HepG2 (cell line): ENCODE measurements around the gene GLIPR1L2.

Experiments used
- EZH2 ChIP-seq: conservative IDR thresholded peaks from 2 replicates; pipeline ENCODE4 v1.6.1; 2012; ENCODE audit warnings: mild to moderate bottlenecking, low read depth, low read length, moderate library complexity
- FOSL1 ChIP-seq: sonication (generic); formaldehyde crosslinking; IDR thresholded peaks from 2 replicates; pipeline ENCODE4 v1.9.0; 2021; ENCODE audit warnings: missing genetic modification reagents, borderline replicate concordance
- GABPA ChIP-seq, 2 experiments: IDR thresholded peaks; 2 replicates each; pipeline ENCODE4 v1.6.1; 2011 to 2016; ENCODE audit warnings: low read depth in 2 of 2, low read length in 1 of 2, missing biosample characterization in 1 of 2, missing genetic modification characterization in 1 of 2
- HCFC1 ChIP-seq: fragments of 150-350 bp; IDR thresholded peaks from 2 replicates; pipeline ENCODE4 v1.6.1; 2014; ENCODE audit warnings: low read depth, low read length
- MTA1 ChIP-seq: sonication (generic); formaldehyde crosslinking; IDR thresholded peaks from 2 replicates; pipeline ENCODE4 v1.4.0; 2020; ENCODE audit warnings: missing genetic modification reagents, mild to moderate bottlenecking, borderline replicate concordance
- MXD4 ChIP-seq: IDR thresholded peaks from 2 replicates; pipeline ENCODE4 v1.6.1; 2016; ENCODE audit warnings: mild to moderate bottlenecking, missing biosample characterization, missing genetic modification reagents
- POLR2A ChIP-seq, 2 experiments: IDR thresholded peaks; 2 replicates each; pipeline ENCODE4 v1.6.1; 2011; ENCODE audit warnings: low read depth in 2 of 2, low read length in 2 of 2, mild to moderate bottlenecking in 1 of 2, moderate library complexity in 1 of 2; ENCODE audit not compliant: insufficient read depth in 1 of 2
- POLR2AphosphoS5 ChIP-seq: IDR thresholded peaks from 2 replicates; pipeline ENCODE4 v1.6.1; 2012; ENCODE audit warnings: low read depth, low read length
- SIN3A ChIP-seq: IDR thresholded peaks from 2 replicates; pipeline ENCODE4 v1.6.1; 2011; ENCODE audit warnings: low read depth, mild to moderate bottlenecking, control low read depth, low read length, borderline replicate concordance
- TARDBP ChIP-seq: sonication (generic); formaldehyde crosslinking; IDR thresholded peaks from 2 replicates; pipeline ENCODE4 v1.8.0; 2022; ENCODE audit warnings: mild to moderate bottlenecking, missing genetic modification reagents
- TP53 ChIP-seq: sonication (generic); formaldehyde crosslinking; conservative IDR thresholded peaks from 2 replicates; pipeline ENCODE4 v1.4.0; 2020; ENCODE audit warnings: missing genetic modification reagents
- ZSCAN20 ChIP-seq: sonication (generic); formaldehyde crosslinking; IDR thresholded peaks from 2 replicates; pipeline ENCODE4 v1.4.0; 2020; ENCODE audit warnings: missing genetic modification reagents, mild to moderate bottlenecking, borderline replicate concordance
- TF ChIP-seq, protein P1 (sequence below): sonication (generic); formaldehyde crosslinking; conservative IDR thresholded peaks from 2 replicates; pipeline ENCODE4 v1.4.0; 2020; ENCODE audit warnings: missing genetic modification reagents
- TF ChIP-seq, protein P2 (sequence below): sonication (generic); formaldehyde crosslinking; IDR thresholded peaks from 2 replicates; pipeline ENCODE4 v1.5.0; 2020; ENCODE audit warnings: mild to moderate bottlenecking, missing genetic modification reagents, moderate library complexity

DNA sequence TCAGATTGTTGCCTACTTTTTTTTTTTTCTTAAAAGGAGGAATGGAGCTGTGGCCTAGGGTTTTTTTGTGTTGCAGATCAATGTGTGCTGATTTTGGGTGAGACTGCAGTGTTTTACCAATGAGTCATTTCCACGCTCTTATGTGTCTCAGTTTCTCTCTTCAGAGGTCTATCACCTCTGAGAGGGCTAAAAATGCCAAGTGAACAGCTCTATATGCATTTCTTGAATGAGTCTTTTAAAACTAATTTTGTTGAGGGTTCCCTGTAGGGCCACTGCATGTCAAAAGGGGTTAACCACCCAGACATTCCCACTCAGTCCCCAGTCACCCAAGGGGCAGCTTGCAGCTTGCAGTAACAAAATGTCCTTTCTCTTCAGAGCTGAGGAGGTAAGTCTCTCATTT is 24.3 kb upstream of the GLIPR1L2 start:
- TF ChIP-seq MTA1 (CRISPR knock-in tag) = no peak
- no peak for TF ChIP-seq ZSCAN20 (CRISPR knock-in tag)
- no peak for TF ChIP-seq TARDBP (CRISPR knock-in tag)
- TF ChIP-seq SIN3A = no peak
- TF ChIP-seq, protein P1, sequence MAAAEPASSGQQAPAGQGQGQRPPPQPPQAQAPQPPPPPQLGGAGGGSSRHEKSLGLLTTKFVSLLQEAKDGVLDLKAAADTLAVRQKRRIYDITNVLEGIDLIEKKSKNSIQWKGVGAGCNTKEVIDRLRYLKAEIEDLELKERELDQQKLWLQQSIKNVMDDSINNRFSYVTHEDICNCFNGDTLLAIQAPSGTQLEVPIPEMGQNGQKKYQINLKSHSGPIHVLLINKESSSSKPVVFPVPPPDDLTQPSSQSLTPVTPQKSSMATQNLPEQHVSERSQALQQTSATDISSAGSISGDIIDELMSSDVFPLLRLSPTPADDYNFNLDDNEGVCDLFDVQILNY (CRISPR knock-in tag) = no peak
- no peak for TF ChIP-seq TP53
- TF ChIP-seq MXD4 (CRISPR knock-in tag) = no peak
- TF ChIP-seq, protein P2, sequence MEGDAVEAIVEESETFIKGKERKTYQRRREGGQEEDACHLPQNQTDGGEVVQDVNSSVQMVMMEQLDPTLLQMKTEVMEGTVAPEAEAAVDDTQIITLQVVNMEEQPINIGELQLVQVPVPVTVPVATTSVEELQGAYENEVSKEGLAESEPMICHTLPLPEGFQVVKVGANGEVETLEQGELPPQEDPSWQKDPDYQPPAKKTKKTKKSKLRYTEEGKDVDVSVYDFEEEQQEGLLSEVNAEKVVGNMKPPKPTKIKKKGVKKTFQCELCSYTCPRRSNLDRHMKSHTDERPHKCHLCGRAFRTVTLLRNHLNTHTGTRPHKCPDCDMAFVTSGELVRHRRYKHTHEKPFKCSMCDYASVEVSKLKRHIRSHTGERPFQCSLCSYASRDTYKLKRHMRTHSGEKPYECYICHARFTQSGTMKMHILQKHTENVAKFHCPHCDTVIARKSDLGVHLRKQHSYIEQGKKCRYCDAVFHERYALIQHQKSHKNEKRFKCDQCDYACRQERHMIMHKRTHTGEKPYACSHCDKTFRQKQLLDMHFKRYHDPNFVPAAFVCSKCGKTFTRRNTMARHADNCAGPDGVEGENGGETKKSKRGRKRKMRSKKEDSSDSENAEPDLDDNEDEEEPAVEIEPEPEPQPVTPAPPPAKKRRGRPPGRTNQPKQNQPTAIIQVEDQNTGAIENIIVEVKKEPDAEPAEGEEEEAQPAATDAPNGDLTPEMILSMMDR = no peak
- no peak for TF ChIP-seq HCFC1
- no peak for TF ChIP-seq EZH2
- no peak for TF ChIP-seq FOSL1 (CRISPR knock-in tag)
- TF ChIP-seq GABPA (IDR thresholded peaks at IDR 0.05; ENCODE audit: low read depth, low read length) = no peak
- no peak for TF ChIP-seq GABPA (CRISPR knock-in tag; IDR thresholded peaks at IDR 0.05; ENCODE audit: low read depth)
- TF ChIP-seq POLR2AphosphoS5 = no peak
- no peak for TF ChIP-seq POLR2A (IDR thresholded peaks at IDR 0.05; ENCODE audit: insufficient read depth in 1 of 2, low read depth in 2 of 2, low read length in 2 of 2)
